HG03457 (cell line): ENCODE data around the gene ZNF684.
"Not testable (repeated sequence)": the region's sequence is repeated elsewhere in the genome, so short reads cannot be mapped to it uniquely, and the experiment has no call there.

Experiments
- ATAC-seq: cut with Tn5 transposase; IDR thresholded peaks from one replicate; pipeline ENCODE4 v1.9.1; 2021; ENCODE audit warnings: moderate number of reproducible peaks; ENCODE audit not compliant: unreplicated experiment

Gene ZNF684

DNA sequence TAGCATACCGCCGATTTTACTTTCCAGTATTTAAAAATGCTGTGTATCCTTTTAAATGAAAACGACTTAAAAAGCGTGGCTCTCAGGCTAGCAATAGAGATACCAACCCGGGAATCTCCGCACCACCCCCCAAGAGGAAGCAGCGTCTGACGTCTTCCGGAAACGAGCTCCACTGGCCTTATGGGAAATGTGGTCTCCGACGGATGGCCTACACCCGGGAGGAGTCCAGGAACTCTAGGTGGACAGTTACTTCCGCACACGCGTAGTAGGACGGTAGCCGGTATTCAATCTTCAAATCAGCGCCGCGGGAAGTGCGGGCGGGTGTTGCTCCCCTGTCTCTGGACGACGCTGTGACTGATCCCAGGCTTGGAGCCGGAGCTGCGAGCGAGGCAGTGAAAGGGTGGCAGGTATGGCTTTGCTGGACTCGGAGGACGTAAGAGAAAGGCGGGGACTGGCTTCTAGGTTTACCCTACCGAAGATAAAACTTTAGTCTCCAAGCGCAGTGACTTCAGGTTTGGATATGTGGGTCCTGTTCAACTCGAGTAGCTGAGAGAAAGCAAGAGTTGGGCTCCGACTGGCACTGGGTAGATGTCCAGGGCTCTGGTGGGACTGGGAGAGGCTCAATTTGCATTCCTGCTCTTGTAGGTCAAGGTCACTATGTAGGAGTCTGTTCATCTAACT is at the start of gene ZNF684:
Gene ZNF684 (plus strand): TSS at position 257 of the 681 bp plus-strand sequence. CDS start 1,530 bp downstream, outside the sequence.
- ATAC-seq, result peak; percentile 78

DNA sequence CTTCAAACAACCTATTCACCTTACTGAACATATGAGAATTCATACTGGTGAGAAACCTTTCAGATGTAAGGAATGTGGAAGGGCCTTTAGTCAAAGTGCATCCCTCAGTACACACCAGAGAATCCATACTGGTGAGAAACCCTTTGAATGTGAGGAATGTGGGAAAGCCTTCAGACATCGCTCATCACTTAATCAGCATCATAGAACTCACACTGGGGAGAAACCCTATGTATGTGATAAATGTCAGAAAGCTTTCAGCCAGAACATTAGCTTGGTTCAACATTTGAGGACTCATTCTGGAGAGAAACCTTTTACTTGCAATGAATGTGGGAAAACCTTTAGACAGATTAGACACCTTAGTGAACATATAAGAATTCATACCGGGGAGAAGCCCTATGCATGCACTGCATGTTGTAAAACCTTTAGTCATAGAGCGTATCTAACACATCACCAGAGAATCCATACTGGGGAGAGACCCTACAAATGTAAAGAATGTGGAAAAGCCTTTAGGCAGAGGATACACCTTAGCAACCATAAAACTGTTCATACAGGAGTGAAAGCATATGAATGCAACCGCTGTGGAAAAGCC is 36.0 kb upstream of the ZNF684 start:
- ATAC-seq, result no peak

DNA sequence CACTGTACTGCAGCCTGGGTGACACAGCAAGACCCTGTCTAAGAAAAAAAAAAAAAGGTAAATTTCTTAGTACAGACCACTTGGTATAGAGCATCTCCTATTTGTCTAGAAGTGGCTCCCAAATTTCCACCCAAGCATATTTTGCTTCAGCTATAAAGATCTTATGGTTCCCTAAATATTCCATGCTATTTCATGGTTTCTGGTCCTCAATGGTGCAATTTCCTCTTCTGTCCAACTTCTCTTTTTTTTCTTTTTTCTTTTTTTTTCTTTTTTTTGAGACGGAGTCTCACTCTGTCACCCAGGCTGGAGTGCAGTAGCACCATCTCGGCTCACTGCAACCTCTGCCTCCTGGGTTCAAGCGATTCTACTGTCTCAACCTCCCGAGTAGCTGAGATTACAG is 28.8 kb upstream of the ZNF684 start:
- not testable (repeated sequence) for ATAC-seq

DNA sequence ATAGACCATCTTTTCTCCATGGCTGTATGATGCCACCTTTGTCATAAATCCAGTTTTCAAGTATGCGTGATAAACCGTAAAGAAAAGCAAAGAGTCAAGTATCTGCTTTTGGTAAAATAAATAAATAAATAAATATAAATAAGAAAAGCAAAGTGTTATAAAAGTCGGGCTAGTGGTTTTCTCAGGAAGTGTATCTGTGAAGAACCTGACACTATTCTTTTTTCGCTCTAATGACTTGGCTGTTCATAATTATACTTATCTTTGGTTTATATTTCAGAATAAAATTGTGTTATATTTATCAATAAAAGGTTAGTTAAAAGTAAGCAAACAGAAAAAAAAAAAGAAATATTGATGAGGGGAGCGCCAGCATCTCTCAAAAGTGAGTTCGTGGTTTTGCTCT is 23.5 kb upstream of the ZNF684 start:
- ATAC-seq, result no peak

DNA sequence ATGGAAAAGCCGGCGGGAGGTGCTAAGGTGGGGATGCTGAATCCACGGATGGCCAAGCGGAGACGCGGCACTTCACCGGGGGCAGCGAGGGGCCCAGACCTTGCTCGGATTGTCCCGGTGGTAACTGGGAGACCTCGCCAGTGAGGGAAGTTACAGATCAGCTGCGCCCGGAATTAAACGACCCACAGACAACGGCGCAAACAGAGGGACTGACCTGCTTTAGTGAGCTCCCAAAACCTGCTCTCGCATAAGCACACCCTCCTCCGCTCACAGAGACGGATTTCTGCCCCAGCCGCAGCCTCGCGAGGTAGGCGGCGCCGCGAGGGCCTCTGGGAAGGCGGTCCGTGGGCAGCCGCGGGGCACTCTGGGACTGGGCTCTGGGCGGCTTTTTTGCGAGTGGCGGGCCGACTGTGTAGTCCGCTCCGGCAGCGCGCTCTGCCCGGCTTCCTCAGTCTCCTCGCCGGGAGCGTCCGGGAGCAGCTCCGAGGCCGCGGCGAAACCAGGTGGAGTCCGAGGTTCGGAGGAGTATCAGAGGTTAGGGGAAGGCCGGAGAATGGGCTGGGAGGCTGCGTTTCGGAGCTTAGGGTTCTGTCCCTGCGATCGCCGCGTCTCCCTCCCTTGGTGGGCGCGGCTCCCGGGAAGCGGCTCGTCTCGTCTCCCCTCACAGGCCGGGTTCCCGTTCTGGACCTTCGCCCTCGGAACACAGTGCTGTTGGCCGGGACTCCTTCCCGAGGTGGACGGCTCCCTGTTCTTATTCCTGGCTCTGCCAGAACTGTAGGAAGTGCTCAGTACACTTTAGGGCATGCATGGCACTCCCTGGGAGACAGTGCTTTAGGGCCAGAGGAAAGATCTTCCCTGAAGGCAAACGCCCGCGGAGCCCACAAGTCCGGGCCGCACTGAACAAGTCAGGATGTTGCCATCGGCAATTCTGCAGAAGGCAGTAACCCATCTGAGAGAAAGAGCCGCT is 22.8 kb upstream of the ZNF684 start, which contains the start of gene EXO5:
Gene EXO5 (plus strand): TSS at position 393 of the 967 bp plus-strand sequence. CDS start 5,778 bp downstream, outside the sequence.
- ATAC-seq, result peak; percentile 72

DNA sequence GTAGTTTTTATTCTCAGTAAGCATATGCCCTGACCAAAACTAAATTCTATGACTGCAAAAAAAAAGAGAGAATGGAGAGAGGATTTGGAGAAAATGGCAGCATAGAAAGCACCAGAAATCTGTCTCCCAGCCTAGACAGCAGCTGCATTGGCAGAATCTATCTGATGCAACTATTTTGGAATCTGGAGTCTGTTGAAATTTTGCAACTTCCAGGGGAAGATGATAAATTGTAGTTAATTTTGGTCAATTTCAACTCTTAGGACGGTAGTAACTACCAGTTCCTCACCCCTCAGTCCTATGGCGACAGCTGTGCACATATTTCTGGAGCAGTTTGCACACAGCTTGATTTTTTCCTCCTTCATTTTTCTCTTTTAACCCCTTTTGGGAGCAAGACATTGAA is 11.9 kb upstream of the ZNF684 start:
- ATAC-seq, result no peak

DNA sequence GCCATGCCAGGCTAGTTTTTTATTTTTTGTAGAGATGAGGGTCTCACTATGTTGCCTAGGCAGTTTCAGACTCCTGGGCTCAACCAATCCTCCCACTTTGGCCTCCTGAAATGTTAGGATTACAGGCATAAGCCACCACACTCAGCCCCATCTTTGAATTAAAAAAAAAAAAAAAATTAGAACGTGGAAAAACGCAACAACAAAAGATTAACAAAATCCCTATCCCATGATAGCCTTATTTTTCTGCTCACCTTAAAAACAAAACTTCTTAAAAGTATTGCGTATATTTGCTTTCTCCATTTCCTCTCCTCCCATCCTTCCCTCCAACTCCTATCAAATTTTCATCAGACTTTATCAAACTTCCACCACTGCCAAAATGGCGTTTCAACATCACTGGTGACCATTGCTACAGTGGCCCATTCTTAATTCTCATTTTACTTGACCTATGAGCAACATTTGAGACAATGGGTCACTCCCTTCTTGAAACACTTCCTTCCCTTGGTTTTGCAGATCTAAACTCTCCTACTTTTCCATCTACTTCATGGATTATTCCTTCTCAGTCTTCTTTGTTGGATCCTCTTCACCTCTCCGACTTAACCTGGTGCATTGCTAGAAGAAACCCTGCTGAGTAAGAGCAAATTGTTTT is 579 bp upstream of the ZNF684 start:
- ATAC-seq, result peak; percentile 12

DNA sequence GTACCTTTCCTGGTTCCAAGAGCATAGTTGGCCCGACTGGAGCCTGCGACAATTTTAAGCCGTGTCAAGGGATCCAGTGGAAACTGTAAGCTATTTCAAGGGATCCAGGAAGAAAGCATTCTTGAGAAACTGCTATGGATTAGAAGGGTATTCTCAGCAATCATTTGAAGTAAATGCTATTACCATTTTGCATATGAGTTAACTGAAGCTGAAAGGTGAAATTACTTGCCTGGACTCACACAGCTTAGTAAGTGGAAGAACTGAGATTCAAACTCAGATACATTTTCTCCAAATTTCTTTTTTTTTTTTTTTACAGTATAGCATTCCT is 589 bp downstream of the ZNF684 start:
- no peak for ATAC-seq

DNA sequence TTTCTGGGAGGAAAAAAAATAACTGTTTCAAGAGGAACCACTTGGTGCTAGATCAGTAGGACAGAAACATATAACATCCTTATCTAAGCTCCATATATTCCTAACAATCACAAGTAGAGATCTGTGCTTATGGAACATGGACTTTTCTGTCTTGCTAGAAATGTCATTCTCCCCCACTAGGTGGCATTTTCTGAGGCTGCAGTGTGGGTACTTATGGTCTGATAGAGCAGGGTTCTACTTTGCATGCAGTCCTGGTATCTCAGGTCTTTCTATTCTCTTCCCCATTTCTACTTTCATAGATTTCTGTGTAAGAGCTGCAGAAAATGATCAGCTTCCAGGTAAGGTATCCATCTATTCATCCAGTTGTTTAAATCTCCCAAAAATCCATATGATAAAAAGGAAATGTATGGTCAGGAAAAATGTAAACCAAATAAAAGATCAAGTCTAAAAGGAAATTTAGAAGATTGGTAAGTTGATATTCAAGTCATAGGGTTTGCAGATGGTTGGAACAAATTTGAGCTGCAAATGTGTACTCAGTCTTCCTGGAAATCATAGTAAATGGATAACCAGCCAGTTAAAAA is 1.5 kb downstream of the ZNF684 start:
- no peak for ATAC-seq

DNA sequence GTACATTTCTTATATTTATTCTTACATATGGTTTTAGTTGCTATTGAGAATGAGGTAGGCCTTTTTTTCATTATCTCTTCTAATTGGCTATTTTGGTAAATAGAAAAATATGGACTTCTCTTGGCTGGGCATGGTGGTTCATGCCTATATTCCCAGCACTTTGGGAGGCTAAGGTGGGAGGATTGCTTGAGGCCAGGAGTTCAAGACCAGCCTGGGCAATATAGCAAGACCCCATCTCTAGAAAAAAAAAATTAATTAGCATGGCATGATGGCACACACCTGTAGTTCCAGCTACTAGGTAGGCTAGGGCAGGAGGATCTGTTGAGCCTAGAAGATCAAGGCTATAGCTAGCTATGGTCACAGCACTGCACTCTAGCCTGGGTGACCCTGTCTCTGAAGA is 3.2 kb downstream of the ZNF684 start:
- no peak for ATAC-seq

DNA sequence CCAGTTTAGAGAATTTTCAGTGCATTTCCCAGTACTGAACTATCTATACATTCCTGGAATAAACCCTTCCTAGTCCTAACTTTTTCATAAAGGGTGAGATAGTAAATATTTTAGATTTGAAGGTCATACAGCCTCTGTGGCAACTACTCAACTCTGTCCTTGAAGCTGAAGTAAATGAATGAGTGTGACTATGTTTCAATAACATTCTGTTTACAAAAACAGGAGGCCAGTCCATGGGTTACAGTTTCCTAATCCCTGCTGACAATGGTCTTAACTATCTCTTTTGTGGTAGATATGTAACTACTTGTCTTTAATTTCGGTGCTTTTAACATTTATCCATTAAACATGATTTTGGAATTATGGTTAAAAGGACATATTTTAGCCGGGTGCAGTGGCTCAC is 4.3 kb downstream of the ZNF684 start:
- no peak for ATAC-seq

DNA sequence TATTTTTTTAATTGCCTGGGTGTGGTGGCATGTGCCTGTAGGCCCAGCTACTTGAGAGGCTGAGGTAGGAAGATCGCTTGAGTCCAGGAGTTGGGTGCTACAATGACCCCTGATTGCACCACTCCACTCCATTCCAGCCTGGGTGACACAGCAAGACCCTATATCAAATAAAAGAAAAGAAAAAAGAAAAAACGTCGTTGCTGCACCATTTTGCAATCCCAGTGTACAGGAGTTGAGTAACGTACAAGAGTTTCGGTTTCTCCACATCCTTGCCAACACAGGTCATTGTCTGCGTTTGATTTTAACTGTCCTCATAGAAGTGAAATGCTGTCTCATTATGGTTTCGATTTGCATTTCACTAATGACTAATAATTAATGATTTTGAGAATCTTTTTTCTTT is 7.9 kb downstream of the ZNF684 start:
- no peak for ATAC-seq

DNA sequence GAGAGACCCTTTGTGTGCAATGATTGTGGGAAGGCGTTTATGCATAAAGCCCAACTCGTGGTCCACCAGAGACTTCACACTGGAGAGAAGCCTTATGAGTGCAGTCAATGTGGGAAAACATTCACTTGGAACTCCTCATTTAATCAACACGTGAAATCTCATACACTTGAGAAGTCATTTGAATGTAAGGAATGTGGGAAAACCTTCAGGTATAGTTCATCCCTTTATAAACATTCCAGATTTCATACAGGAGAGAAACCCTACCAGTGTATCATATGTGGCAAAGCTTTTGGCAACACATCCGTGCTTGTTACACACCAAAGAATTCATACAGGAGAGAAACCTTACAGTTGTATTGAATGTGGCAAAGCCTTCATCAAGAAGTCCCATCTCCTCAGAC is 15.5 kb downstream of the ZNF684 start:
- no peak for ATAC-seq

DNA sequence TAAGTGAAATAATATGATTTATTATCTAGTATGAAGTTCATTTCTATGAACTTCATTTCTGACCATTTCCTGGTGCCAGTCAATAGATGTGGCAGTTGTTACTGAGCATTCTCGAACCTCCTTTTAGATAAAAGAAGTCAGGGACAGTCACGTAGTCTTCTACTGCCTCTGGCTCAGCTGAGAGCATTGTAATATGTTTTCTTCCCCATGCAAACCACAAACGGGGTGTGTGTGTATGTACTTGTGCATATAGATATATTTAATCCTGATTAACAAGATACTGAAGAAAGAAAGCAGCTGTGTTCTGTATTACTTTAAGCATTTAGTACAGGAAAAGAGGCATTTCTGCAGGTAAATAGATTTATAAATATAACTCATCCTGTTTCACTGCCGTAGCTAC is 21.6 kb downstream of the ZNF684 start:
- no peak for ATAC-seq

DNA sequence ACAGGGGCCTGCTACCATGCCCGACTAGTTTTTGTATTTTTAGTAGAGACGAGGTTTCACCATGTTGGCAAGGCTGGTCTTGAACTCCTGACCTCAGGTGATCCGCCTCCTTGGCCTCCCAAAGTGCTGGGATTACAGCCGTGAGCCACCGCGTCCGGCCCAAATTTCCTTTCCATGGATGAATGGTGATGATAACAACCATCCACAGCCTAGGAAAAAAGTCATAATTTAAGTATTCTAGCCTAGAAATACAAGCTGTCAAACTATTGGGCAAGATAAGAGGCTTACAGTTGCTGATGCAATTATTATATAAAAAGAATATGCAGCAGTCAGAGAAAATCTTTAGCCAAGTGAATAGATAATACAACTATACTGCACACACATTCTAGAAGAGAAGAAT is 23.4 kb downstream of the ZNF684 start:
- not testable (repeated sequence) for ATAC-seq

DNA sequence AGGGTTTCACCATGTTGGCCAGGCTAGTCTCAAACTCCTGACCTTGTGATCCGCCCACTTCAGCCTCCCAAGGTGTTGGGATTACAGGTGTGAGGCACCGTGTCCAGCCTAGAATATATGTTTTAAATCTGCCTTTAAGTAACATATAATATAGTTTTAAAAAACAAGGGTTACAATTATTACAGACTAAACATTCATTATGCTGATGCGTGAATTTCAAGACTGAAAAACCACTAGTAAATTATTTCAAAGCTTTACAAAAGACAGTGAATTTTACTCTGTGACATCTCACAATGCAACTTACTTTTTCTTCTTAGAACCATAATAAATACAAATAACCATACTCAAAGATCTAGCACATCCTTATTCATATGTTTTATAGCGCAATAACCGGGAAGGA is 24.7 kb downstream of the ZNF684 start:
- ATAC-seq, result no peak

DNA sequence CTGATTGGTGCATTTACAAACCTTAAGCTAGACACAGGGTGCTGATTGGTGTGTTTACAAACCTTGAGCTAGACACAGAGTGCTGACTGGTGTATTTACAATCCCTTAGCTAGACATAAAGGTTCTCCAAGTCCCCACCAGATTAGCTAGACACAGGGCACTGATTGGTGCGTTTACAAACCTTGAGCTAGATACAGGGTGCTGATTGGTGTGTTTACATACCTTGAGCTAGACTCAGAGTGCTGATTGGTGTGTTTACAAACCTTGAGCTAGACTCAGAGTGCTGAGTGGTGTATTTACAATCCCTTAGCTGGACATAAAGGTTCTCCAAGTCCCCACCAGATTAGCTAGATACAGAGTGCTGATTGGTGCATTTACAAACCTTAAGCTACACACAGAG is 26.8 kb downstream of the ZNF684 start:
- ATAC-seq, result not testable (repeated sequence)

DNA sequence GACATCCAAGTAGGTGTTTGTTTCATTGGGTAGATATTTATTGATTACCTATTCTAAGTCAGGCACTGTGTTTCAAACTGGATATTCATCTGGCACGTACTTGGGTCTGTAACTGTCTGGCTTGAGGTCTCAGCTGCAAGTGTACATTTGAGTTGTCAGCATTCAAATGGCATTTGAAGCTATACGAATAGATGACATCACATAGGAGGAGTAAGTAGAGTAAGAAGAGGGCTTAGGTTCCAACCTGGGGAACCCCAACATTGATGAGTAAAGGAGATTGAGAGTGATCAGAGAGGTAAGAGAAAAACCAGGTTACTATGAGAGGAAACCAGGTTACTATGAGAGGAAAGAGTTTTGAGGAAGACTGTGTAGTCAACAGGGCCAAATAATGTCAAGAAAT is 30.7 kb downstream of the ZNF684 start:
- no peak for ATAC-seq

DNA sequence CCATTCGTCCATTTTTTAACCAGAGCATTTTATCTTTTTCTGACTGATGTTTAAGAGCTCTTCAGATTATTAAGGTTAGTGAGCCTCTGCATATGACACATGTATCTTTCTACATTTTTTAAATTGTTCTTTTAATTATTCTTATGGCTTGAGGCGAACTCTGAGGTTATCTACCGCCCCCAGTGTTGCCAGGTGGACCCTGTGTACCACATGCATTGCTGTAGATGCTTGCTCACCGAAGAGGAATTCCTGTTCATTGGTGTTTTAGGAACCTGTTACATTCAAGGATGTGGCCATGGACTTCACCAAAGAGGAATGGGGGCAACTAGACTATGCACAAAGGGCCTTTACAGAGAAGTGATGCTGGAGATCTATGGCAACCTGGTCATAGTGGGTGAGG is 31.8 kb downstream of the ZNF684 start:
- no peak for ATAC-seq

DNA sequence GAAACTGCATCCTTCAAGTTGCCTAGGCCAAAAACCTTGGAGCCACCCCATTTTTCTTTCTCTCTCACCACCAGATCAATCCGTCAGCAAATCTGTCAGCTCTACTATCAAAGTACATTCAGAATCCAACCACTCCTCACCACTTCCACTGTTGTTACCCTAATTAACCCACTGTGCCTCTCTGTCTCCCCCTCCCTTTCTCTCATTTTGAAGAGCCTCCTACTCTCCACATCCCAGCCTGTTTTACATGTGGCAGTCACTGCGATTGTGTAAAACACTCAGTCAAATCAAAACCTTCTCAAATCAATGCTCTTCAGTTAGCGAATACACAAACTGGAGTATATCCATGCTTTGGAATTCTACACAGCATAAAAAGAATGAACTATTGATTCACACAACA is 33.1 kb downstream of the ZNF684 start:
- no peak for ATAC-seq

DNA sequence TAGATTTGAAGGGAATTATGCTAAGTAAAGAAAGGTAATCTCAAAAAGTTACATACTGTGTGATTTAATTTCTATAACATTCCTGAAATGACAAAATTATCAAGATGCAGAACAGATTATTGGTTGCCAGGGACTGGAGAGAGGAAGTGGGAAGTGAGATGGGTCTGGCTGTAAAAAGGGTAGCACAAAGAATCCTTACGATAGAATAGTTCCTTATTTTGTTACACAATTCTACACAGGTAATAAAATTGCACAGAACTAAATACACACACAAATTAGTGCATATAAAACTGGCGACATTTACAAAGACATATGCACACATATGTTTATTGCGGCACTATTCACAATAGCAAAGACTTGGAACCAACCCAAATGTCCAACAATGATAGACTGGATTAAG is 33.5 kb downstream of the ZNF684 start:
- no peak for ATAC-seq
